Keratinocyte (primary cell): Measurements from ENCODE around the gene PCSK6.
"Not testable (repeated sequence)": the region's sequence is repeated elsewhere in the genome, so short reads cannot be mapped to it uniquely, and the experiment has no call there.

ENCODE experiments used
- CTCF ChIP-seq, 3 experiments: IDR thresholded peaks in 1 of 3; conservative IDR thresholded peaks in 1 of 3; optimal IDR thresholded peaks in 1 of 3; 2 replicates in 2 of 3; 3 replicates in 1 of 3; pipeline versions ENCODE3 to v1.5.1; 2011; ENCODE audit warnings: low read length in 3 of 3, mild to moderate bottlenecking in 3 of 3, moderate library complexity in 2 of 3, control low read depth in 1 of 3, inconsistent platforms in 1 of 3; ENCODE audit not compliant: insufficient read depth in 2 of 3; ENCODE audit errors: extremely low read depth in 1 of 3
- EZH2 ChIP-seq: IDR thresholded peaks from one replicate; pipeline ENCODE4 v1.6.1; 2012; ENCODE audit warnings: inconsistent platforms, mild to moderate bottlenecking, low read length, moderate library complexity

DNA sequence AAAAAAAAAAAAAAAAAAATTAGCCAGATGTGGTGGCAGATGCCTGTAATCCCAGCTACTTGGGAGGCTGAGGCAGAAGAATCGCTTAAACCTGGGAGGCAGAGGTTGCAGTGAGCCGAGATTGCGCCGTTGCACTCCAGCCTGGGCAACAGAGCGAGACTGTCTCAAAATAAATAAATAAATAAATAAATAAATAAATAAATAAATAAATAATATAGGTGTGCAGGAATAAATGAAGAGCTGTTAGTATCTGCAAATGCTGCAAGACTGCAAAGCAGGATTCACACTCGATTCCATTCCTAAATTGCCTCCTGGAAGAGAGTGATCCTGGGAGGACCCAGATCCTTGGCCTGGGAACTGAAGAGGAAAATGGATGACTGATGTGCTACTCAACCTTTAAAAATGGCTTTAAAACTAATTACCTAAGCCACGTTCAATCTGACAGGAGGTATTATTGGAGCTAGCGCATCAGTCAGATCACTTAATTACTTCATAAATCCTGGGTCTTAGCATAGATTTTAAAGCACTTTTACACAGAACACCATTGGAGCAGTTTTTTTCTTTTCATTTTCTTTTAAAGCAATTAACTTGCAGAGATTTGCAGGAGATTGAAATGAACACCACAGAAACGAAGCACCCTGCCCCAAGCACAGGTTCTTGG is 132.9 kb downstream of the PCSK6 start:
- TF ChIP-seq CTCF (optimal IDR thresholded peaks at IDR 0.05 in 1 of 3, IDR thresholded peaks at IDR 0.05 in 1 of 3, conservative IDR thresholded peaks at IDR 0.05 in 1 of 3; ENCODE audit: extremely low read depth in 1 of 3, insufficient read depth in 2 of 3, low read length in 3 of 3); EZH2: not testable (repeated sequence)
